ENCODE results near the gene KREMEN1. TPM values are rescaled to one million over a fixed set of nuclear protein-coding genes. Genes with fewer than 3 reads are reported as not detected.

The KREMEN1 gene
- total RNA-seq, 1 experiment from 2014 or later: 2.7 TPM

GRCh38 chr22:29175312-29175835, 102.5 kb downstream of the KREMEN1 start:
- Histone ChIP-seq H2AFZ (ENCODE audit: low read length) (no peak overlapping the region), H3K79me2 (ENCODE audit: low read length) (no peaks in the 10 kb centered on the region), H3K36me3 (ENCODE audit: low read depth, low read length) (no peaks in the 10 kb centered on the region), H3F3A (ENCODE audit: low read length, unreplicated experiment) (no peaks in the 10 kb centered on the region), H3K4me3 (ENCODE audit: low read length) (no peak overlapping the region), H3K9me2 (replicated peaks; ENCODE audit: low read length) (no peaks in the 10 kb centered on the region), H3K9ac (ENCODE audit: low read length) (no peak overlapping the region), H3K9me3 (ENCODE audit: low read length) (0 out of 2 replicates have a peak, but pooled peaks cover 9% of the 10 kb centered on the region), H4K20me1 (ENCODE audit: low read length) (no peaks in the 10 kb centered on the region), H3K4me2 (ENCODE audit: low read length) (no peak overlapping the region), H3K27me3 (ENCODE audit: low read length) (no peaks in the 10 kb centered on the region), H3K27ac (ENCODE audit: low read length) (no peak overlapping the region), H3K4me1 (ENCODE audit: insufficient read depth, low read length) (no peaks in the 10 kb centered on the region)
- TF ChIP-seq EZH2phosphoT487 (IDR thresholded peaks at IDR 0.05; ENCODE audit: borderline replicate concordance, low read length): no peak
- TF ChIP-seq CTCF (conservative IDR thresholded peaks at IDR 0.05; ENCODE audit: low read depth, low read length): no peak
- no peak for TF ChIP-seq EZH2 (IDR thresholded peaks at IDR 0.05; ENCODE audit: low read length, unreplicated experiment)
- ATAC-seq (no peak), DNase-seq (no peak)
- intact Hi-C loops (cut with micrococcal nuclease): no loop called here
- CTCF ChIA-PET: no interaction called here
- POLR2A ChIA-PET (ENCODE audit: unreplicated experiment): no interaction called here
- BruUV-seq (replicated peaks): no TSS peak

- Histone ChIP-seq H3K9ac (ENCODE audit: low read length) (no peak overlapping the region), H3K9me3 (ENCODE audit: low read length) (no peaks in the 10 kb centered on the region), H3K79me2 (ENCODE audit: low read length) (no peaks in the 10 kb centered on the region), H3K4me1 (ENCODE audit: insufficient read depth, low read length) (no peaks in the 10 kb centered on the region), H3K27ac (ENCODE audit: low read length) (no peak overlapping the region), H3K27me3 (ENCODE audit: low read length) (no peaks in the 10 kb centered on the region), H3K4me2 (ENCODE audit: low read length) (no peak overlapping the region), H4K20me1 (ENCODE audit: low read length) (no peaks in the 10 kb centered on the region), H3K36me3 (ENCODE audit: low read depth, low read length) (no peaks in the 10 kb centered on the region), H2AFZ (ENCODE audit: low read length) (no peak overlapping the region), H3K9me2 (replicated peaks; ENCODE audit: low read length) (no peaks in the 10 kb centered on the region), H3F3A (ENCODE audit: low read length, unreplicated experiment) (no peaks in the 10 kb centered on the region), H3K4me3 (ENCODE audit: low read length) (no peak overlapping the region)
- ATAC-seq: no peak
- DNase-seq: no peak
- TF ChIP-seq EZH2phosphoT487 (IDR thresholded peaks at IDR 0.05; ENCODE audit: borderline replicate concordance, low read length) (no peak), EZH2 (IDR thresholded peaks at IDR 0.05; ENCODE audit: low read length, unreplicated experiment) (no peak), CTCF (conservative IDR thresholded peaks at IDR 0.05; ENCODE audit: low read depth, low read length) (no peak)
- intact Hi-C loops (cut with micrococcal nuclease): no loop called here
- CTCF ChIA-PET: no interaction called here
- BruUV-seq (replicated peaks): no TSS peak
- POLR2A ChIA-PET (ENCODE audit: unreplicated experiment): no interaction called here
Observed at GRCh38 chr22:29183971-29184848, 111.4 kb downstream of the KREMEN1 start.

Measured in PC-3 (cell line).